Right hindlimb (tissue), 1 donor: ENCODE measurements around the gene NEURL1B.

Source experiments
- DNase-seq: peaks from one replicate; pipeline ENCODE4 v3.0.0-alpha.2; 2018

Gene NEURL1B

DNA sequence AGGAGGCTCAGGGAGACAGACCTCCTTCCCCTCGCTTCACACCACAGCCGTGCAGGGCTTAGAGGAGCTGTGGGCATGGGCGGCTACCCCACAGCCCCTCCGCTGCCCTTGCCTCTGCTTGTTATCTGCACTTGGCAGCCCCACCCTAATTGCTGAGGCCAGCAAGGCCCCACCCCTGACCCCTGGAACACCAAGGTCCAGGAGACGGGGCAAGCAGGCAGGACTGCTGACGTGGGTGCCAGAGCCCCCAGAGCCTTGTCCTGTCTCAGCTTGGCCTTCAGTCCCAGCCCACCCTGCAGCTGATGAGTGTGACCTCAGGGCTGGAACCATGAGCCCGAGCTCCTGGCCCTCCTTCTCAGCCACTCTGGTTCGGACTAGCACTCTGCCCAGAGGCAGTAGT, 29.1 kb upstream of the NEURL1B start:
- no peak for DNase-seq

DNA sequence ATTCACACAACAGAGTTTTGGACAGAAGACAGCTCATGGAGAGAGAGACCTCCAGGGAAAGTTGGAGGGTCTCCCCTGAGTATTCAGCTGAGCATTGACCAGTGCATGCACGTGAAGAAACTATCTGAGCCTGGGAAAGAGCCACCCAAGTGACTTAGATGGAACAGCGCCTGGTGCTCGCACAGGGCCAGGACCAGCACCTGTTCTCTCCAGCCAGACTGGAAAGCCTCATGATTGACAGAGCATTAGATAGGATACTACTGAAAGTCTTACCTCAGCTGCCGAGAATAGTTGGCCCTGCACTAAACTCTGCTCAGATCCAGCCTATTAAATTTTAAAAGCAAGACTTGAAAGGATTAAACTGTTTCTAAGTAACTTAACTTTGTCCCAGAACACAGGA, 28.3 kb upstream of the NEURL1B start:
- no peak for DNase-seq

DNA sequence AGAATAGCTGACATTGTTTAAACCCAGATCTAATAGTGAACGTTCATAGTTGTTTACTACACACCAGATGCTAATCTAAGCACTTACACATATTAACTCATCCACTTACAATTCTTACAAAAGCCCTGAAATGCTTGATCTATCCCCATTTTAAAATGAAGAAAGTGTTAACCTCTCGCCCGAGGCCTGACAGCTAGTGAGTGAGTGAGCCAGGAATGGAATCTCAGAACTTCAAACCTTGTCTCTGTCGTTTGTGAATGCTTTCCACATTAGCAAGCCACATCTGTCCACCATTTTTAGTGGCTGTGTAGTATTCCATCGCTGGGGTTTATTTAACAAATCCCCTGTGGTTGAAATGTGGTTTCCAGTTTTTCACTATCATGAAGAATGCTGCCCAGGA, 24.9 kb upstream of the NEURL1B start:
- DNase-seq = no peak

DNA sequence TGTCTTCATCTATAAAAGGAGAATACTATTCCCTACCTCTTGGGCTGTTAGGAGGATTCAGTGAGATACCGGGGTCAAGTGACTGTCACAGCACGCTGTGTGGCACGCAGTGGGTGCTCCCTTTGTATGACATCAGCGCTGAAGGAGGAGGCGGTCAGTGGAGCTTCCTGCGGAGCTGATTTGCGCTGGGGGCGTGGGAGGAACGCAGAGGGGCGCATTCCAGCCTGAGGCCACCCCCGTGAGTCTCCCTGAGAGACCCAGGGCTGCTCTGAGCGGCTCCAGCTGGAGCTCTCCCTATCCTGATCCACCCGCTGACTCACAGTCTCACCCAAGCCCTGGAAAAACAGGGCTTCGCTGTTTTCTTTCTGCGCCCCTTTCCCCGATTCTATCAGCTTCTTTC, 24.3 kb upstream of the NEURL1B start:
- DNase-seq = no peak

DNA sequence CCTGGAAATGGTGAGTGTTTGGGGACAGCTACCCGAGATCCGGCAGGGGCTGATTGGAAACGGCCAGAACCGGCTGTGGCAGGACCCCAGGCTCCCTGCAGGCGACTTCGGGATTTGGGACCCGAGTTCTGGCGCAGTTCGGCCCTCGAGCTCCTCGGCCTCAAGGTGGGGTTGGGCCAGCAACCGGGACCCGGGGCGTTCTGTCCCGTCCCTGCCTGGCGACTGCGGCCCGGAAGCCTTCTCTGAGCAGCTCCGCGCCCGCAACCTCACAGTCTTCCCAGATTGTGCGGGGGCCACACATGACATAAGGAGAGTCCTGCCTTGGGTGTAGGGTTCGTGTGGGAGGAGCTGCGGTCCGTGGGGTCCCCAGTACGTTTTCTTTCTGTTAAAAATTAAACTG, 23.2 kb upstream of the NEURL1B start:
- DNase-seq = no peak

DNA sequence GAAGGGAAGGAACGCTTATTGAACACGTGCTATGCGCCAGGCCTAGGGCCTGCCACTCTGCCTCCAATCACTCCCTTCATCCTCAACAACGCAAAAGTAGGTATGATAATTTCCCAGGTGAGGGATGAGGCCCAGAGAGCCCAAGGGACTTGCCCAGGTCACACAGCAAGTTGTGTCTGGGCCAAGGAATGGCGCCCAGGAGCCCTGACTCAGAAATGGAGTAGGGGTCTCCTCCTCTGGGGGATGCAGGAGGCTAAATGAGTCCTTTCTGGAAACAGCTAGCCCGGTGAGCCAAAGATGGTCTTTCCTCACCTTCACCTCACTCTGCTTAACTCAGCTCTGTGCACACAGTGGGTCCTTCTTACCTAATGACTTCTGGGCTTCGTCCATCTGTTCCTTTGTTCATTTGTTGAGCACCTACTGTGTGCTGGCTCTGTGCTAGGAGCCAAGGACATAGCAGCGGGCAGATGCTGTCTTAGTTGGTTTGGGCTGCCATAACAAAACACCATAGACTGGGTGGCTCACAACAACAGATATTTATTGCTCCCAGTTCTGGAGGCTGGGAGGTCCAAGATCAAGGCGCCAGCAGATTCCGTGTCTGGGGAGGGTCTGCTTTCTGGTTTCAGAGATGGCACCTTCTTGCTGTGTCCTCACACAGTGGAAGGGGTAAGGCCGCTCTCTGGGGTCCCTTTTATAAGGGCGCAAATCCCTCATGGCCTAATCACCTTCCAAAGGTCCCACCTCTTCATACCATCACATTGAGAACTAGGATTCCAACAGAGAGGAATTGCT, 22.3 kb upstream of the NEURL1B start:
- DNase-seq = no peak

DNA sequence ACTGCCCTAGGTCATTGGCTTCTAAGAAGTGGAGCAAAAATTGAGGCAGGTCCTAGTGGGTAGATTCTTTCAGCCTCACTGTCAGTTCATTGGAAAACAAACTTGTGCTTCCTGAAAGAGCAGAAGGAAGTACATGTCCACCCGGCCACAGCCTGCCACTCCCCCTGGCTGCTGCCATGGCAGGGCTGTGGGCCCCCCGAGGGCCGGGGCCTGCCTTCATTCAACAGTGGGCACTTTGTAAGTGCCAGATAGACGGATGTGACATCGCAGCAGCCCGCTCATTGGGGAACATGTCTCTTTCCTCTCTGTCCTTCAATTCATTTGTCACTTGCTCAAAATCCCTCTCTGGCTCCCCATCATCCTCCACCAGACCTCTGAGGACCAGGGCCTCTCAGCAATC, 20.6 kb upstream of the NEURL1B start:
- no peak for DNase-seq

DNA sequence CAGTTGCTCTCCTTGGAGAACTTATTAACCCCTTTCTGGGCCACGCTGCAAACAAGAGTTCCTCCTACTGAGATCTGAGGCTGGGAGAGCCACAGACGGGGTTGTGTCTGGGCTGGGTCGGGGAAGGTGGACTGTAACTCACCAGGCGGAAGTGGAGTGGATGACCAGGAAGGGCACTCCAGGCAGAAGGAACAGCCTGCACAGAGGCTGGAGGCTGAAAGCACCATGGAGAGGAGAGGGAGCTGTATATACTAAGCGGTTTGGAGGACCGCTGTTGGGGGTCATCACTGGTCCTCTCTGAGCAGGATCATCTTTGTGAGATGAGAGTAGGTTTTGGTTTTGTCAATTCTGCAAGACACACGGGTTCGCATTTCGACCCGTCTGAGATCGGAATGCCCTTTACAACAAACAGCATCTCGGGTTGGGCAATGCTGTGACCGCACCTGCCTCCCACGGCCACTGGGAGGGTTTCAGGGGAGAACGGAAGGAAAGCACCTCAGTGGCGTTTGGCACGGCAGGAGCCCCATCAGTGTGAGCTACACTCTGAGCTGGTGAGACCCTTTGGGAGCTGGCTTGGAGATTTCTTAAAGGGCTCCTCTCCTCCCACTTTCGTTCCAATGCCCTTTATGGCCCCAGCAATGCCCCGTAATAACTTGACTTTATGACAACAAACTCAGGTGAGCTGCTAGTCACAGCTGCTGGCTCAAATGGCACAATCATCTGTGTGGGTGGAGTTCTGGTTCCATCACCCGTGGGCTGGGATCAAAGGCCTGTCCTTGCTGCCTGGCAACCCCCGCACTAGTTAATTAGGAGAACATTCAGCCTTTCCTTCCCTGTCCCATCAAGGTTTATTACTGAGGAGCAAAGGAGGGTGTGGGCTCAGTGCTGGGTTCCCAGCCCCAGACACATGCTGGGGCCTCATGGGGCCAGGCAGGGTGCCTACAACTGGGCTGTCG, 18.7 kb upstream of the NEURL1B start:
- no peak for DNase-seq

DNA sequence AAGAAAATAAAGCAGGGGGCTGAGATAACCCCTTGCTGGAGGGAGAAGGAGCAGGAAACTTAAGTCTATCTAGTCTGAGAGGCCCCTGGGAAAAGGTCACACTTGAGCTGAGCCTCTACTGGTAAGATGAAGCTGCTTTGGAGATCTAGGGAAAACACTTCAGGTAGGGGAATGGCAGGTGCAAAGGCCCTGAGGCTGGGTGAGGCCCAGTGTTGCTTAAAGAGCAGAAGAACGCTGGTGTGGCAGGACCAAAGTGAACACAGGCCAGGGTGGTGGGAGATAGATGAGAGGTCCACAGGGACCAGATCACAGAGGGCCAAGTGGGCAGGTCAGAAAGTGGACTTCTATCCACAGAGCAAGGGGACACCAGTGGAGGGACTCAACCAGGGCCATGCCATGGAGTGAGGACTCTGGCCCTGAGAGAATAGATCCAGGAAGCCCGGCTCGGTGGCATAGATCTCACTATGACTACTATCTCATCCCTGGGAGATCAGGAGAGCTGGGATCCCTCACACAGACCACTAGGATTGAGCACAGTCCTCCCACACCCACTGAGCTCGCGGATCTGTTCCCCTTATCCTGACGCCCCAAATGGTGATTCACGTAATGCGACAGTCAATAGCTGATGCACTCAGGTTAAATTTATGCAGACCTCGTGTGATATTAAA, 17.6 kb upstream of the NEURL1B start:
- no peak for DNase-seq

DNA sequence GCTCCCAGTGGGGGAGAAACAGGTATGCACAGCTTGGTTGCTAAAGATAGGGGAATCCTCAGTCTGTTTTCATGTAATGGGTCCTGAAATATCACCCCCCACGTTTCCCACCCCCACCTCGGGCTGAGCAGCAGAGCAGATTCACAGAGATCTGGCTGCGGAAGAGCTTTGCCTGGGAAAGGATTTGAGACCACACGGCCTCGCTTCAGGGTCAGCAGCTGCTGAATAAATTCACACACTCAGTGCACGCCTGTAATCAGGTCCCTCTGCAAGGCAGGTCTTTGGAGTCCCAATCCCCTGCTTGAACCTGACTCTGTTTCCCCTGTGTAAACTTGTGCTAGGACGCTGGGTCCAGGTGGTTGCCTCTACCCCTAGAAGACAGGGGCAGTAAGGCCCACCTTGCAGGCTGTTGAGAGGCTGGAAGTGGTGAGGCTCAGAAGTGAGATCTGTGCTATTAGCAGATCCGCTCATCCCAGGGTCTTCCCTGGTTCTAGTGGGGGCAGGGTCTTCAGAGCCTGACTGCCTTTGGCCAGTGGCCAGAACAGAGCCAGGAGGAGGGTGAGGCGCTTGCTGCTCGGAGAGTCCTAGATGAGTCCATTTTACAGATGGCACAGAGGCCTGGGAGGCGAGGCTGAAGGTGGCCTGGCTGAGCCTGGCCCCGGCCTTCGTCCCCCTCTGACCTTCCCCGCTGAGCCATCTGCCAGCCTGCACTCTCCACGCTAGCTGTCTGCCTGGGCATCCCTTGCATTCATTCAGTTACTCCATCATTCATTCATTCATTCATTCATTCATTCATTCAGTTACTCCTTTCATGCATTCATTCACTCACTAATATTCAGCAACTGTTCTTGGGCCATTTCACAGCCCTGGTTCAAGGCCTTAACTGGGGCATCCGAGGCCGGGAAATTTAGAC, 16.7 kb upstream of the NEURL1B start:
- DNase-seq = no peak

DNA sequence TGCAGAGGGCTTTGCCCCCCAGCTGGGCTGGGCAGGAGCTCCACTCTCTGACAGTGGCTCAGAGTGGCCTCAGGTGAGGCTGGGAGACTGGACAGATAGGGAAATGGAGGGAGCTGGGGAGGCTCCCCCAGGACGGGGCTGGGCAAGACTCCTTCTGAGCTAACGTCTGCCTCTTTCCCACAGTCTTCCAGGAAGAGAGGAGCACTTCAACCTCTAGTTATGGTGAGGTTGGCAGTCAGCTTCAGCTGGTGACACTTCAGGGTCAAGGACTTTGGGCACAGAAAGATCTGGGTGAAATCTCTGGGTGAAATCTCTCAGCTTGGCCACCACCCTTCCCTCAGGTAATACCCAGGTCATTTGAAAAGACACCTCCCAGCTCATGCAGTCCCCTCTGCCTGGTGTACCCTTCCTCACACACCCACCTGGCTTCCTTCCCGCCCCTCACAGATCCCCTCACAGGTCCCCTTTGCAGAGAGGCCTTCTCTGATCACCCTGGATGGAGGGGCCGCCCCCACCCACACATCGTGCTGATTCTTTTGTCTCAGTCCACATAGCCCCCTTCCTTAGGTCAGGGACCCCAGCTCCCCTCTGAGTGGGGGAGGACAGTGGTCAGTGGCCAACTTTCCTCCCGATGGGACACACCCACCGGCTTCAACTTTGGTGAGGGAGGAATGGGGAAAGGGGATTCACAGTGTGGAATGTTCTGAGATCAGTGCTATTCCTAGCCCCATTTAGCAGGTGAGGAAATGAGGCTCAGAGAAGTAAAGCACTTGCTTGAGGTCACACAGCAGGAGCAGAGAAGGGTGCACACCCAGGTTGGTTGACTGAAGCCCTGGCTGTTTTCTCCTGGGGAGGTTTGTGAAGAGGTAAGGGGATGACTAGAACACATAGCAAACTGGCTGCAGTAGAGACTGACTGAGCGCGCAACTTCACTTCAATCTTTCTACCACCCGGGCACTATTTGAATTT, 15.8 kb upstream of the NEURL1B start:
- DNase-seq = no peak

DNA sequence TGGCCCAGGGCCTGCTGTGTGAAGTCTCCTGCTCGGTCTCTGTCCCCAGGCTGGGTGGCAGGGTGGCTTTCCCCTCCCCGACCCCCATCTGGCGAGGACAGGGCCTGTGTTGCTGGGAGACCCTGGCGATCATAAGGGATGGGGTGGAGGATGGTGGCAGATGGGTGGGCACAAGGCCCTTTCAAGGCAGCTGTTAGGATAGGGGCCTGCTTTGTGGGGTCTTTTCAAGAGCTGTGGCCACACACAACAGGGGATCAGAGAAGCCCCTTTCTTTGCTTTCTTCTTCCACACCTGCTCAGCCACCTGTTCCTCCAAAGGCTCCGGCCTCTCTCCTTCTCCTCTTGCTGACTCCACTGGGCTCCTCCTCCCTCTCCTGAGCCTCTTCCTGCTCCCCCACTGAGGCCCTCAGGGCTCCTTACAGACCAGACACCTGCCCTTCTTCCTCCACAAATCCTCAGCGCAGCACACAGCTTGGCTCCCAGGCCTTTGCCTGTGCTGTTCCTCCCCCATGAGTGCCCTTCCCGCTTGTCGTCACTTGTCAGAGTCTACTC, 15.0 kb upstream of the NEURL1B start:
- no peak for DNase-seq

DNA sequence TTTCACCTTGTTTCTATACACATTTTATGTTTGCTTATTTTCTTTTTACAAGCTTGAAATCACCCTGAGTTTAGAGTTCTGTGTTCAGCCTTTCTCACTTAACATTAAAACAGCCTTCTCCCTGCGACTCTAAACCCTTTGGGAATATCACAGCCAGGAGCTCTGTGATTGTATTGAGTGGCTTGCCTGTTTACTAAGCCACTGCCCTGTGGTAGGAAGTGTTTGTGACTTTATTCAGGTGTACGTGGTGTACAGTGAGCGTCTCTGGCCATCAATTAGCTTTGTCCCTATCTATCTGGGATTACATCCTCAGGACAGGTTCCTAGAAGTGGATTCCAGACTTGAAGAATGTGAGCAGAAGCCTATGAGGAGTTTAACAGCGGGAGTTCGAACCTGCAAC, 11.0 kb upstream of the NEURL1B start:
- no peak for DNase-seq

DNA sequence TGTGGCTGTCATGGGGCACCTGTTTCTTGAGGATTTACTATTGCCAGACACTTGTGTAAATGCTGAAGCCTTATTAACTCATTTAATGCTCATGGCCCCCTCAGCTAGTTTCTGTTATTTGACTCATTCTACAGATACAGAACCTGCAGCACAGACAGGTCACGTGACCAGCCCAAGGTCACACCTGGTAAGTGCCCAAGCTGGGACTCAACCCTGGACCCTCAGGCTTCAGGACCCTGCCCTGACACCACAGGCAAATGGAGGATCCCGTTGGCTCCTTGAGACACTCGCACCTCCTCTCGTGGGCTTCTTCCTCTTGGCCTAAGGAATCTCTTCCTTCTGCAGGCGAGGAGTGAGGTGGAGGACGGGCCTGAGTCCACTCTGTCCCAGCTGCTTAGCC, 10.6 kb upstream of the NEURL1B start:
- no peak for DNase-seq

DNA sequence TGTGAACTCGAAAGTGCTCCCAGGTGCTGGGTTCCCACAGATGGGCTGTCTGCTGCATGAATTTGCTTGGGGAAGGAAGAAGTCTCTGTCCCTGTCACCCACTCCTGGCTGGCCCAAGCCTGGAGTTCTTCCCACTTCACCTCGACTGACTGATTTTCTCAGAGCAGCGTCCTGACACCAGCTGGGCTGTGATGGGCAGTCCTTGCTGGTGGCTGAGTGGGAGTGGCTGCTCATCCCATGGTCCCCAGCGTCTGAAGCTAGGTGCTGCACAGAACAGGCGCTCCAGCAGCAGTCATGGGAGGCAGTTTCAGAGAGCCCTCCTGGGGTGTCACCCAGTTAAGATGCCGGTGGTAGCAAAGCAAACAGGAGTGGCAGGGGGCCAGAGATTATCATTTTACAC, 10.1 kb upstream of the NEURL1B start:
- no peak for DNase-seq

DNA sequence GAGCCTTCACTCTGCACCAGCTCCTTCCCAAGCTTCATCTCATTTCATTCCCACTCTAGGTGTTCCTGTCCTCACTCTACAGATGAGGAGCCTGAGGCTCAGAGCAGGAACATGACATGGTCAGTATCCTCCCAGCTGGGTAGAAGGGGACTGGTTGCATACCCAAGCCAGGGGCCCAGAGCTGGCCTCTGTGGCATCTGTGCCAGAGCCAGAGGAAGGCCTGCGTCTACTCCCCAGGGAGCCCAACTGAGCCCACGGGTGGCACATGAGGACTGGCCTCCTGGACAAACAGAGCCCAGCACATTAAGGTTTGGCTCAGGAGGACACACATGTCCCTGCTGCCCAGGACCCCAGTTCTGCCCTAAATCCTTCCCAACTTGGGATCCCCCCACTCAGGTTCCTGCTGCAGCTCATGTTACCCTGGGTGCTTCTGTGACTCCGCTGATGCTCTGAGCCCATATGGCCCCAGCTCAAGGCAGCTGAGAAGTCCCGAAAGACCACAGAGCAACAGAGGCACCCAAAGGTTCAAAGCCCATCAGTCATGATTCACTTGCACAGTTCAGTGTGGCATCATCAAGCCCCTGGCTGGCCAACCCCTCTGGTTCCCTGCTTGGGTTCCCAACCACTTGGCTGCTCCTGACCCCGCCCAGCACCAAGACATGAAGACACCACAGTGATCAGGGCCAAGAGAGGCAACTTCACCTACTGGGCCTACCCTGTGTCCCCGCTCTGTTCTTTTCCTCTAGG, 8.5 kb upstream of the NEURL1B start:
- DNase-seq = no peak

DNA sequence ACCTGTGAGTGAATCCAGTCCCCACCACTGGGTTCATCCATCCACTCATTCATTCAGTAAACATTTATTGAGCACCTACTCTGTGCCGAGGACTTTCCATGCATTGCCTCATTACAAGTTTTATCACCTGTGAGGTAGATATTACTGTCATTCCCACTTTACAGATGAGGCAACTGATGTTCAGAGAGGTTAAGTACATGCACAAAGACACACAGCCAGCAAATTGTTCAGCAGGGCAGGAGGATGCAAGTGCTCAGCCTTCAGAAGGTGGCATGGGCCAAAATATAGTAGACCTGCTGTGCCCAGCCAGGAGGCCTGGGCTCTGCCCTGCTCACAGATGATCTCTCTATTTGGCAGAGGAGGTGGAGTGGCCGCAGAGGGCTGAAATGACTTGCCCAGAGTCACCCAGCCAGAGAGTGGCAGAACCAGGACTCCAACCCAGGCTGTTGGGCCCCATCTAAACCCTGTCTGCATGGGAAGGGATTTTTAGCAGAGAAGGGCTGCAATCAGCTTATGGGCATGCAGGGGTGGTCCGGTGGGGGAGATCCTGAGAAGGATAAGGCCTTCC, 7.6 kb upstream of the NEURL1B start:
- DNase-seq = no peak

DNA sequence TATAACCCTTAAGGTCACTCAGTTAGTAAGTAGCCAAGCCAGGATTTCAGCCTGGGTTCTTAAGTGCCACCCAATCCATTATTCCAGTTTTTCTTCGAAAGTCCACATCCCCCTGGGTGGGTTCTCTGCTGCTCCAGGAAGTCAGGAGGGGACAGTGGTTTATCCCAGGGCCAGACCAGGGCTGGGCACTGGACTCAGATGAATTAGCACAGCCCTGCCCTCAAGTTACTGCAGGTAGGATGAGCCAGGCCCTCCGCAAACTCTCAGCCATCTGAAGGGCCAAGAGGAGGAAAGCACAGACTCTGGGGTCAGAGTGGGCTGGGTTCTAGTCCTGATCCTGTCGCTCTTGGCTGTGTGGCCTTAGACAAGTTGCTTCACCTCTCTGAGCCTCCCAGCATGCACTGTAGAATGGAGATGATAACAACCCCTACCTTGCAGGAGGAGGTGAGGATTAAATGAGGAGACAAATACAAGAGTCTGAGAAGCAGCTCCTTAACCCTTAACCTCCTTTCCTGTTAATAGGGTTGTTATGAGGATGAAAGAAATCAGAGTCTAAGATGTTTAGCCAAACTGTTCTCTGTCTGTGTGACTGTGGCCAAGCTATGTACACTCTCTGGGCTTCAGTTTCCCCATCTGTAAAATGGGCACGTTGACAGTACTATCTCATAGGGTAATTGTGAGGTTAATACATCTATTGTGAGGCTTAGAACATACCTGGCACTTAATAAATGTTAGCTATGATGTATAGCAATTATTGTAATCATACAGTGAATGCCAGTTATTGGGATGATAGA, 6.8 kb upstream of the NEURL1B start:
- DNase-seq = no peak

DNA sequence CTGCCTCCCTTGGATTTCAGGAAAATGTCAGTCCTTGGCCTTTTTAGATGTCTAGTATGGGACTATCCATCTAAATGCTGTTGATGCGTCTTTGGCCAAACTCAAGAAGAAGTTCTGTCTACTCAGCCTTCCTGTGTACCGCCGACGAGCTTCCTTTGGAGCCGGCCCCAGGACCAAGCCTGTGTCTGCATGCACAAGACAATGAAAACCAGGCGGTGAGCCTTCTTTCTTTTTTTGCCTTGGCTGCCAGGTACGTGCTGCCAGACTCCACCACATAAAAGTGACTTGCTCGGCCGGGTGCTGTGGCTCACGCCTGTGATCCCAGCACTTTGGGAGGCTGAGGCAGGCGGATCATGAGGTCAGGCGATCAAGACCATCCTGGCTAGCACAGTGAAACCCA, 6.0 kb upstream of the NEURL1B start:
- no peak for DNase-seq
